Left ventricle myocardium inferior (tissue), 1 donor: ENCODE measurements around the gene CBLL1. TPM values are rescaled to one million over a fixed set of nuclear protein-coding genes. Genes with fewer than 3 reads are reported as not detected.

Experiments
- DNase-seq: peaks from one replicate; pipeline ENCODE4 v3.0.0-alpha.2; 2020
- H3K27ac ChIP-seq: fragments of 200-600 bp; replicated peaks from 2 replicates; pipeline ENCODE4 v1.8.0; 2021
- H3K27me3 ChIP-seq: fragments of 200-600 bp; 2 replicates; pipeline ENCODE4 v1.8.0; 2021; ENCODE audit warnings: low read depth
- H3K36me3 ChIP-seq: fragments of 200-600 bp; 2 replicates; pipeline ENCODE4 v1.8.0; 2021
- H3K4me1 ChIP-seq: fragments of 200-600 bp; 2 replicates; pipeline ENCODE4 v1.8.0; 2021
- H3K4me3 ChIP-seq: fragments of 200-600 bp; 2 replicates; pipeline ENCODE4 v1.8.0; 2021; ENCODE audit warnings: mild to moderate bottlenecking, moderate library complexity
- H3K9me3 ChIP-seq: fragments of 200-600 bp; replicated peaks from 2 replicates; pipeline ENCODE4 v1.8.0; 2021
- intact Hi-C: fragments of 100-400 bp; cut with micrococcal nuclease; formaldehyde crosslinking; loops from one replicate; pipeline ENCODE4 v1.11.0; 2022
- total RNA-seq: library from RNA; stranded (reverse); fragmentation: NEBNext Ultra II Directional; extraction: Animal tissue kit (Norgen Biotek cat#: 25700); gene quantifications from one replicate; pipeline ENCODE4 v1.2.1, GENCODE V29; 2021
- TF ChIP-seq, protein P1 (sequence below): fragments of 200-600 bp; IDR thresholded peaks from 2 replicates; pipeline ENCODE4 v1.8.0; 2021; ENCODE audit warnings: antibody characterized with exemption, mild to moderate bottlenecking, borderline replicate concordance
- donor health status: DM: no; HTN: yes; CAD: no; lungs with severe emphysema.

CBLL1 gene
- total RNA-seq, 1 donor from 2014 or later: 21.6 TPM

DNA sequence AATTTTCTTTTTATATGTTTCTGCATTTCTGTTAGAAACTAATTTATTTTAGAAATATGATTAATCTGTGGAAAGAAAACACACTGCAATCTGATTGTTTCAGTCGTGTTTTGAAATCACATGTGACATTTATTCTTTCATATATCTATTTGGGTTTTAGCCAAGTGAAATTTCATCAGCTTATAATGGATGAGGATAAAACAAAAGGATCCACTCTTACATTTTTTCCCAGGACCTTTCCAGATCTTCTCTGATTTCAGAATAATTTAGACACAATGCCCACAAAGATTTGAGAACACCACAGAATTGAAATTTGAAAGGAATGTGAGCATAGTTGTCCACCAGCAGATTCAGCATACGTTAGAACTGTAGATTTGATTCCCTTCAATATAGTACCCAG lies 29.1 kb downstream of the CBLL1 start:
- no peak for DNase-seq
- intact Hi-C loops: no loop called here
- H3K27me3 ChIP-seq: no peaks in the 10 kb centered on the region

DNA sequence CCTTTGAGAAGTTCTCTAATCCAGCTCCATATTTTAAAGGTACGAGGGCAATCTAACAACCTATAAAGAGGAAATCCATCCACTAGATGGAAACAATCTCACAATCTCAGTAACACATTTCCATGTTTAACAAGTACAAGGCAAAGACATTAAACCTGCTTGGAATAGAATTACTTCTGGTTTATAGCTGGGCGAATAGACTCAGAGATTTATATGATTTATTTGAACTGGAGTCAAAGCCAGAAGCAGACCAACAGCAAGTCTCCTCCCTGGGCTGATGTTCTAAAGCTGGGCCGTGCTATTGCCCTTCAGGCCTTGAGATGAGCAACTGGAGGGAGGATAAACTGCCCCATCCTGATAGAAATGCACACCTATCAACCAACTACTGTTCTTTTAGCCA lies 33.8 kb downstream of the CBLL1 start:
- no peak overlapping the region for H3K27ac ChIP-seq
- no peak for DNase-seq
- no peaks in the 10 kb centered on the region for H3K36me3 ChIP-seq
- no peaks in the 10 kb centered on the region for H3K27me3 ChIP-seq
- no peaks in the 10 kb centered on the region for H3K9me3 ChIP-seq
- intact Hi-C loops: no loop called here
- TF ChIP-seq, protein P1, sequence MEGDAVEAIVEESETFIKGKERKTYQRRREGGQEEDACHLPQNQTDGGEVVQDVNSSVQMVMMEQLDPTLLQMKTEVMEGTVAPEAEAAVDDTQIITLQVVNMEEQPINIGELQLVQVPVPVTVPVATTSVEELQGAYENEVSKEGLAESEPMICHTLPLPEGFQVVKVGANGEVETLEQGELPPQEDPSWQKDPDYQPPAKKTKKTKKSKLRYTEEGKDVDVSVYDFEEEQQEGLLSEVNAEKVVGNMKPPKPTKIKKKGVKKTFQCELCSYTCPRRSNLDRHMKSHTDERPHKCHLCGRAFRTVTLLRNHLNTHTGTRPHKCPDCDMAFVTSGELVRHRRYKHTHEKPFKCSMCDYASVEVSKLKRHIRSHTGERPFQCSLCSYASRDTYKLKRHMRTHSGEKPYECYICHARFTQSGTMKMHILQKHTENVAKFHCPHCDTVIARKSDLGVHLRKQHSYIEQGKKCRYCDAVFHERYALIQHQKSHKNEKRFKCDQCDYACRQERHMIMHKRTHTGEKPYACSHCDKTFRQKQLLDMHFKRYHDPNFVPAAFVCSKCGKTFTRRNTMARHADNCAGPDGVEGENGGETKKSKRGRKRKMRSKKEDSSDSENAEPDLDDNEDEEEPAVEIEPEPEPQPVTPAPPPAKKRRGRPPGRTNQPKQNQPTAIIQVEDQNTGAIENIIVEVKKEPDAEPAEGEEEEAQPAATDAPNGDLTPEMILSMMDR: no peak
- H3K4me3 ChIP-seq: no peak overlapping the region
- H3K4me1 ChIP-seq: no peaks in the 10 kb centered on the region

More for the DNA sequence above, 29.1 kb downstream of the CBLL1 start:
- TF ChIP-seq, protein P1: no peak
- Histone ChIP-seq H3K4me1 (no peaks in the 10 kb centered on the region), H3K36me3 (no peaks in the 10 kb centered on the region), H3K4me3 (no peak overlapping the region), H3K27ac (no peak overlapping the region), H3K9me3 (no peaks in the 10 kb centered on the region)

DNA sequence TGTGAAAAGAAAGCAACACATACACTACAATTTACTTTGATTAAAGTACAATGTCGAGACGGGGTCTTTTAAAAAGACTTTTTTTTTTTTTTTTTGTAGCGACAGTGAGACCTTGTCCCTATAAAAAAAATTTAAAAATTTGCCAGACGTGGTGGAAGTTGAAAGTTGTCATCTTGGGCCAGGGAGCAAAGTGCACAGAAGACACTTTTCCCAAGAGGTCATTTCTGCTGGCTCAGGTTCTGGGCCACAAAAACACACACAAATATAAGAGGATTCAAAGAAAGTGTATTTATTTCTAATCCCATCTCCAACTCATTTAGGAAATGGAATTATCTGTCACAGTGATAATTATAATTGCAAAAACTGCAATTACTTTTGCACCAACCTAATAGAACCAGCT lies 34.3 kb downstream of the CBLL1 start:
- no peaks in the 10 kb centered on the region for H3K4me1 ChIP-seq
- TF ChIP-seq, protein P1: no peak
- H3K27me3 ChIP-seq: no peaks in the 10 kb centered on the region
- no peaks in the 10 kb centered on the region for H3K36me3 ChIP-seq
- no peak for DNase-seq
- H3K4me3 ChIP-seq: no peak overlapping the region
- intact Hi-C loops: no loop called here
- H3K27ac ChIP-seq: no peak overlapping the region
- H3K9me3 ChIP-seq: no peaks in the 10 kb centered on the region

DNA sequence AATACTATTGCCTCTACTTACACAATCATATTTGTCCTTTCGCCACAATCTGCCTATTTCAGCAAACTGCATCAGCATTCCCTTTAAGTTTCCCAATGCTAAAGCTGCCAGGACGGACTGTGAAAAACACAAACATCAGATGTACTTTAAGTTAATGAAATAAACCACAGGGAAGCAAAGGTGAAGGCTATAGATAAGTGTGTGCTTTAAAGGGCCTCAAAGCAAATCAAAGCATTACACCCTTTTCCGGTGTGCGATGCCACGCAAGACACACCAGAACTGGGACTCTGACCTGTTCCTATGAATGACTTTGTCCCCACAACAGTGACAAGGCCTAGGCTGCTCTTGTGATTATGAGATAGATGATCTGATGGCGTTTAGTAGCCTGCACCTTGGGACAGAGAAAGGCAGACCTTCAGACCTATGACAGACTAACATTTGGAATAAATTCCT lies 35.7 kb downstream of the CBLL1 start:
- Histone ChIP-seq H3K27ac (no peak overlapping the region), H3K36me3 (no peaks in the 10 kb centered on the region), H3K9me3 (no peaks in the 10 kb centered on the region), H3K4me1 (no peaks in the 10 kb centered on the region), H3K27me3 (no peaks in the 10 kb centered on the region), H3K4me3 (no peak overlapping the region)
- TF ChIP-seq, protein P1: no peak
- intact Hi-C loops: no loop called here
- no peak for DNase-seq

DNA sequence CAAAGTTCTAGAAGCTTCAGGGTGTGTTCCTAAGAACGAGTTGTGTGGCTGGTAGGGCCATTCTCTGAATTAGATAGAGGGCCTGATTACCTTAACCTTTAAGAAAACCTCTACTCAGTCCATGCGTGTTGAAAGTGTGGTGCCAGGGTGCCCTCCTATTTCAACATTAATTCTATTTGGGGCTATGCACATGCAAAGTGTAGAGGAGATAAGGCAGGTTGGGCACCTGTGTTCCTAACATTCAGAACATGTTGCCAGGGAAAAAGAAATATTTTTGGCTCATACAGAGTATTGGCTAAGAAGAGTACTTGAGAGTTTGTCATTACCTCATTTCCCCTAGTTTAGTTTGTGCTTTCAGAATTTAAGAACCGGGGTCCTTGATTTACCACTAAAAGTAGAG lies 38.4 kb downstream of the CBLL1 start:
- no peak for DNase-seq
- Histone ChIP-seq H3K27ac (no peak overlapping the region), H3K9me3 (no peaks in the 10 kb centered on the region), H3K4me3 (no peak overlapping the region), H3K36me3 (no peaks in the 10 kb centered on the region), H3K4me1 (peaks cover 6% of the 10 kb centered on the region), H3K27me3 (no peaks in the 10 kb centered on the region)
- TF ChIP-seq, protein P1: no peak
- intact Hi-C loops: no loop called here

DNA sequence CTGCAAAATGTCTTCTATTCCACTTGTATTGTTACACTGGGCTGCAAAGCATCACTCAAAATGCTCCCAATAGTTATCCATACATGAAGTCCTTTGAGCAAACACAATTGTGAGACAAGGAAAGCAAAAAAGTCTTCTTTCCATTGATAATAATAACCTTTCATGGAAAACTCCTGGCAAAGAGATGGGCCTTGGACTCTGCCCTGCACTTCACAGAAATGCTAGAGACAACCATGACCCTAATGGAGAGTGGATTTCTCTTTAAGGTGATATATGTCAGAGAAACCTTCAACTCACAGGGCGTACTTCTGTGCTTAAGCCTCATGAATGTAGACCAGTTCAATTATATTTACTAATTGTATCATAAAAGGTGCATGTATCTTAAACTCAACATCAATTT lies 39.7 kb downstream of the CBLL1 start:
- H3K36me3 ChIP-seq: no peaks in the 10 kb centered on the region
- intact Hi-C loops: no loop called here
- H3K4me3 ChIP-seq: no peak overlapping the region
- H3K27ac ChIP-seq: no peak overlapping the region
- H3K9me3 ChIP-seq: no peaks in the 10 kb centered on the region
- no peak for DNase-seq
- H3K27me3 ChIP-seq: no peaks in the 10 kb centered on the region
- H3K4me1 ChIP-seq: peaks cover 6% of the 10 kb centered on the region
- TF ChIP-seq, protein P1: no peak
